ENCODE results near the gene SENP5. TPM values are rescaled to one million over a fixed set of nuclear protein-coding genes. Genes with fewer than 3 reads are reported as not detected.

The SENP5 gene
- total and polyA plus RNA-seq, 9 of the 15 experiments (the other 6 are each of a cell fraction or from before 2014, with no cell fraction given), result 18.3 to 59.7 (median 35.8) TPM

GRCh38 chr3:196842567-196843434, 24.9 kb upstream of the SENP5 start (continued):
- TF ChIP-seq SRF (CRISPR knock-in tag; IDR thresholded peaks at IDR 0.05), result peak; percentile 84 to 95
- TF ChIP-seq CREB3 (tag; conservative IDR thresholded peaks at IDR 0.05; ENCODE audit: low read depth), result peak; percentile 100
- no peak for TF ChIP-seq TFAM (CRISPR knock-in tag; conservative IDR thresholded peaks at IDR 0.05)
- TF ChIP-seq SMAD2 (IDR thresholded peaks at IDR 0.05; ENCODE audit: low read depth, low read length), result no peak
- TF ChIP-seq ZNF444 (CRISPR knock-in tag; IDR thresholded peaks at IDR 0.05), result peak; percentile 99
- TF ChIP-seq ZNF175 (CRISPR knock-in tag; IDR thresholded peaks at IDR 0.05; ENCODE audit: low read depth), result peak; percentile 100
- peak; percentile 91 for TF ChIP-seq ZNF551 (CRISPR knock-in tag; IDR thresholded peaks at IDR 0.05)
- peak; percentile 99 for TF ChIP-seq TEAD2 (tag; IDR thresholded peaks at IDR 0.05)
- TF ChIP-seq KLF13 (tag; IDR thresholded peaks at IDR 0.05; ENCODE audit: borderline replicate concordance, low read depth), result peak; percentile 99
- TF ChIP-seq NFXL1 (CRISPR knock-in tag; IDR thresholded peaks at IDR 0.05), result peak; percentile 100
- TF ChIP-seq HOXB6 (CRISPR knock-in tag; IDR thresholded peaks at IDR 0.05; ENCODE audit: borderline replicate concordance), result peak; percentile 98
- TF ChIP-seq ZNF57 (CRISPR knock-in tag; IDR thresholded peaks at IDR 0.05), result peak; percentile 97
- no peak for TF ChIP-seq WHSC1 (IDR thresholded peaks at IDR 0.05; ENCODE audit: low read length)
- TF ChIP-seq ZNF76 (CRISPR knock-in tag; IDR thresholded peaks at IDR 0.05; ENCODE audit: borderline replicate concordance), result peak; percentile 100
- TF ChIP-seq KAT7 (CRISPR knock-in tag; IDR thresholded peaks at IDR 0.05; ENCODE audit: borderline replicate concordance), result no peak
- TF ChIP-seq ZBTB2 (IDR thresholded peaks at IDR 0.05), result peak; percentile 84
- TF ChIP-seq HDAC6 (IDR thresholded peaks at IDR 0.05; ENCODE audit: low read depth, low read length), result no peak
- TF ChIP-seq HNRNPLL (IDR thresholded peaks at IDR 0.05; ENCODE audit: low read depth, low read length, poor library complexity, severe bottlenecking), result no peak
- peak in 1 of 2 experiments; percentile 78; a peak in 1 of 4 replicates for TF ChIP-seq TBL1XR1 (IDR thresholded peaks at IDR 0.05; ENCODE audit: low read length in 2 of 2)
- peak; percentile 49; the same call in 1 of the 2 replicates for TF ChIP-seq MTA2 (IDR thresholded peaks at IDR 0.05; ENCODE audit: low read depth)
- TF ChIP-seq ETV5 (CRISPR knock-in tag; IDR thresholded peaks at IDR 0.05; ENCODE audit: low read depth), result 0 out of 2 replicates have a peak, but pooled peaks have one; percentile 35
- peak; percentile 100 for TF ChIP-seq PYGO2 (tag; IDR thresholded peaks at IDR 0.05)
- no peak for TF ChIP-seq ZFP91 (CRISPR knock-in tag; IDR thresholded peaks at IDR 0.05)
- no peak for TF ChIP-seq KHSRP (IDR thresholded peaks at IDR 0.05)
- no peak for TF ChIP-seq ZNF282 (CRISPR knock-in tag; IDR thresholded peaks at IDR 0.05)
- peak; percentile 98 for TF ChIP-seq ZNF23 (CRISPR knock-in tag; IDR thresholded peaks at IDR 0.05)

Data from K562 (cell line).